ENCODE measurements around the gene HLA-DMA.

The HLA-DMA gene

GRCh38 chr6:32954267-32954666 lies 1.4 kb upstream of the HLA-DMA start:
- no peak overlapping the region for H3K4me3 ChIP-seq (ENCODE audit: low read depth, low read length)
- DNase-seq (ENCODE audit: low read depth), result no peak
- TF ChIP-seq, protein P1, sequence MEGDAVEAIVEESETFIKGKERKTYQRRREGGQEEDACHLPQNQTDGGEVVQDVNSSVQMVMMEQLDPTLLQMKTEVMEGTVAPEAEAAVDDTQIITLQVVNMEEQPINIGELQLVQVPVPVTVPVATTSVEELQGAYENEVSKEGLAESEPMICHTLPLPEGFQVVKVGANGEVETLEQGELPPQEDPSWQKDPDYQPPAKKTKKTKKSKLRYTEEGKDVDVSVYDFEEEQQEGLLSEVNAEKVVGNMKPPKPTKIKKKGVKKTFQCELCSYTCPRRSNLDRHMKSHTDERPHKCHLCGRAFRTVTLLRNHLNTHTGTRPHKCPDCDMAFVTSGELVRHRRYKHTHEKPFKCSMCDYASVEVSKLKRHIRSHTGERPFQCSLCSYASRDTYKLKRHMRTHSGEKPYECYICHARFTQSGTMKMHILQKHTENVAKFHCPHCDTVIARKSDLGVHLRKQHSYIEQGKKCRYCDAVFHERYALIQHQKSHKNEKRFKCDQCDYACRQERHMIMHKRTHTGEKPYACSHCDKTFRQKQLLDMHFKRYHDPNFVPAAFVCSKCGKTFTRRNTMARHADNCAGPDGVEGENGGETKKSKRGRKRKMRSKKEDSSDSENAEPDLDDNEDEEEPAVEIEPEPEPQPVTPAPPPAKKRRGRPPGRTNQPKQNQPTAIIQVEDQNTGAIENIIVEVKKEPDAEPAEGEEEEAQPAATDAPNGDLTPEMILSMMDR (IDR thresholded peaks at IDR 0.05; ENCODE audit: control insufficient read depth, extremely low read depth, insufficient read depth), result no peak

GRCh38 chr6:32953775-32954174 lies 878 bp upstream of the HLA-DMA start:
- TF ChIP-seq, protein P1 (IDR thresholded peaks at IDR 0.05; ENCODE audit: control insufficient read depth, extremely low read depth, insufficient read depth), result no peak
- DNase-seq (ENCODE audit: low read depth), result no peak
- no peak overlapping the region for H3K4me3 ChIP-seq (ENCODE audit: low read depth, low read length)

- TF ChIP-seq, protein P1 (IDR thresholded peaks at IDR 0.05; ENCODE audit: control insufficient read depth, extremely low read depth, insufficient read depth), result no peak
- no peak for DNase-seq (ENCODE audit: low read depth)
- no peak overlapping the region for H3K4me3 ChIP-seq (ENCODE audit: low read depth, low read length)
These were observed 2.4 kb downstream of the HLA-DMA start for GRCh38 chr6:32950449-32950848.

- TF ChIP-seq, protein P1 (IDR thresholded peaks at IDR 0.05; ENCODE audit: control insufficient read depth, extremely low read depth, insufficient read depth), result no peak
- H3K4me3 ChIP-seq (ENCODE audit: low read depth, low read length), result no peak overlapping the region
- no peak for DNase-seq (ENCODE audit: low read depth)
These were observed 2.9 kb downstream of the HLA-DMA start for GRCh38 chr6:32950010-32950409.

- no peak for DNase-seq (ENCODE audit: low read depth)
- TF ChIP-seq, protein P1 (IDR thresholded peaks at IDR 0.05; ENCODE audit: control insufficient read depth, extremely low read depth, insufficient read depth), result no peak
- H3K4me3 ChIP-seq (ENCODE audit: low read depth, low read length), result no peak overlapping the region
These were observed 3.8 kb downstream of the HLA-DMA start for GRCh38 chr6:32949113-32949512.

- TF ChIP-seq, protein P1 (IDR thresholded peaks at IDR 0.05; ENCODE audit: control insufficient read depth, extremely low read depth, insufficient read depth), result peak; percentile 97
- no peak overlapping the region for H3K4me3 ChIP-seq (ENCODE audit: low read depth, low read length)
- no peak for DNase-seq (ENCODE audit: low read depth)
These were observed 5.1 kb downstream of the HLA-DMA start for GRCh38 chr6:32947552-32948465.
